PFSK-1 (cell line): ENCODE results near the gene HIPK1.

ENCODE experiments used
- FOXP2 ChIP-seq: optimal IDR thresholded peaks from 2 replicates; pipeline ENCODE3; 2011; ENCODE audit warnings: borderline replicate concordance, control low read depth, inconsistent platforms; ENCODE audit not compliant: insufficient read depth; ENCODE audit errors: extremely low read length, extremely low read depth
- POLR2AphosphoS5 ChIP-seq: IDR thresholded peaks from 2 replicates; pipeline ENCODE4 v1.6.1; 2012; ENCODE audit warnings: low read depth, mild to moderate bottlenecking, control low read depth, low read length, moderate library complexity
- SIN3A ChIP-seq: IDR thresholded peaks from 2 replicates; pipeline ENCODE4 v1.6.1; 2012; ENCODE audit warnings: mild to moderate bottlenecking, low read length, moderate library complexity, borderline replicate concordance; ENCODE audit not compliant: insufficient read depth
- TAF1 ChIP-seq: IDR thresholded peaks from 2 replicates; pipeline ENCODE4 v1.6.1; 2012; ENCODE audit warnings: low read length, control low read depth, borderline replicate concordance; ENCODE audit not compliant: insufficient read depth
- TF ChIP-seq, protein P1 (sequence below), 2 experiments: IDR thresholded peaks; 2 replicates each; pipeline versions ENCODE4 v1.6.1 to v1.8.0; 2011 to 2012; ENCODE audit warnings: low read depth in 2 of 2, low read length in 2 of 2, control low read depth in 1 of 2, inconsistent platforms in 1 of 2, mild to moderate bottlenecking in 1 of 2, moderate library complexity in 1 of 2; ENCODE audit not compliant: insufficient read depth in 1 of 2

HIPK1 gene

DNA sequence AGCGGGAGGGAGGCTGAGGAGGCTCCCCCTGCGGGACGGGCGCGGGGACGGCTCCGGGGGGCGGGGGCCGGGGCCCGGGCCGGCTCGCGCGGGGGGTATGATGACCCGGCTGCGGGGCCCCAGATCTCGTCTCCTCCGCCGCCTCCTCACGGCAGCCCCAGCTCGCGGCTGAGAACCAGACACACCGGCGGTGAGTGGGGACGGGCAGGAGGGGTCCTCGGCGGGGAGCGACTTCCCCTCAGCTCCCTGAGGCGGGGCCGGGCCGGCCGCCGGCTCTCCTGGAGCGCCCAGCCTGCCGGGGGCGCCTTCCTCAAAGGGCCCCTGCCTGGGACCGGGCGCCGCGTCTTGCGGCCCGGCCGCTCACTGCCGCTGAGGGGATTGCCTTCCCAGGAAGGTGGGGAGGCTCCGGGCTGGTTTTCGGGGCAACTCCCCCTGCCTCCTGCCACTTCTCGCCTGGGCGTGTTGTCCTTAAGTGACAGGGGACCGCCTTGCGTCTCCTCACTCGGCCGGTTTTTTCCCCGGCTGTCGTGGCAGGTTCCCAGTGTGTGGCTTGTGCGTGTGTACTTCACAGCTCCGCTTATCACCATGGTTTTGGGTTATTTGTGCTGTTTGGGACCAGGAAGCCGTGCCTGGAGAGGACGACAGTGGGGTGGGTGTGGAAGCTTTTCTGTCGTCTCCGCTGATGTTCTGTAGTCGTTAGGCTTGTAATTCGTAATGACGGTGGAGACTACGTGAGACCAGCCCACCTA, 800 bp downstream of the HIPK1 start:
- TF ChIP-seq SIN3A (0 out of 2 replicates have a peak, but pooled peaks have one; percentile 5), TAF1 (no peak), FOXP2 (no peak), POLR2AphosphoS5 (no peak)

DNA sequence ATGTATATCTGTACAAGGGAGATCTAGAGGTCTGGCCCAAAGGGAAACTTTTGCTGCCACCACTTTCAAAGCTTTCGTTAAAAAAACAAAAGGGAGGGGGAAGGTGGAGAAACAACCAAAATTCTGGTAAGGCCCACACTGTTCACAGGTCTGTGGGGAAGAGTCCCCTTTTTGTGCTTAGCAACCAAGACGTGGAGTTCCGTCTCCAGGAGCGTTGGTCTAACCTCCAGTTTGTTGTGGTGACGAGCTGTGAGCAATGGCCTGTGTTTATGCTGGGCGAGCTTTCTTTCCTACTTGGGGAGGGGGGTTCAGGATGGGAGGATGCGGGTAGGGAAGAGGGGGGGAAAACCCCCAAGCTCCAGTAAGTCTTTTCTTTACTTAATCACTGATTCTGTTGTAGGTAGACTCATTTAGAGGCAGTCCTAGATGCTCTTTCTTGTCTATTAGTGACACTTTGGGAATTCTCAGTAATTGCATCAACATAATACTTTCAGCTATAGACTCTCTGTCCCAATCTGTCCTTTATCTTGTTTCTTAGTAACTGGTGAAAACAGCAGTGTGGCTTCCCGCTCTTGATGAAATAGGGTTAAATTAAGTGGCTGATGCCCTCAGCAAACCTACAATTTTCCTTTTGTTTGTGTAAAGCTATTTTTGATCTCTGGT, 1.5 kb downstream of the HIPK1 start:
- TF ChIP-seq SIN3A (0 out of 2 replicates have a peak, but pooled peaks have one; percentile 21), FOXP2 (no peak)

DNA sequence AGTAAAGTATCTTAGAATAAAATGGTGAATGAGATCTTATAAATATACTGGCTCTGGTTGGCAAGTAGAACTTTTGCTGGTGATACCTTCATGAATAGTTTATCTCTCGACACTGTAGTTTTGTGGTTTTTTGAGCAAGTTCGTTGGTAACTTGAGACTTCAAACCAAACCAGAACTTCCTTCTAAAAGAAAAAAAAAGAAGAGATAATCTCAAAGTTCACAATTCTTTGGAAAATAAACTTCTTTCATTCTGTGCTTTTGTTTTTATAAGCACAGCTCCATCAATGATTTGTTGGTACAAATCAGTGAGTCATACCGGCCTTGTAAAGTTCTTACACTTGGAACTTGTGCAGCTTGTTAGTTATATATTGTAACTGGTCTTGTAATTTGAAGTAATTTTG, 2.3 kb downstream of the HIPK1 start:
- TF ChIP-seq SIN3A (no peak), POLR2AphosphoS5 (no peak)

DNA sequence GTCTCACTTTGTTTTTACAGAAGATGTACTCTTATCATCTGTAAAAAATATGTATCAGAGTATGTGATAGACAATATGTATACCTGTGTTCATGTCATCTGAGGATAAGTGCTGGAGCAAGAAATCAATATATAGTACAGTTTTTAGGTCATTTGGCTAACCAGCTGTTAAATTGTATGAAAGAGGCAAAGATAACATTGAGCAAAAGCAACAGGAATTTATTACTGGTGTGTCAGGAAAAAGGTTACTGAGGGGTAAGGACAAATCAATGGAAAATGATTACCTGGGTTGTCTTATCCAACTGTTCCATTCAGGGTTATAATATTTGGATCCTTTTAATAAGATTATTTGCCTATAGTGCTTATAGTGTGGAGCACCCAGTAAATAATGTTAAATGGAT, 4.9 kb downstream of the HIPK1 start:
- TF ChIP-seq TAF1 (no peak), FOXP2 (no peak), SIN3A (no peak), POLR2AphosphoS5 (no peak)
- TF ChIP-seq, protein P1, sequence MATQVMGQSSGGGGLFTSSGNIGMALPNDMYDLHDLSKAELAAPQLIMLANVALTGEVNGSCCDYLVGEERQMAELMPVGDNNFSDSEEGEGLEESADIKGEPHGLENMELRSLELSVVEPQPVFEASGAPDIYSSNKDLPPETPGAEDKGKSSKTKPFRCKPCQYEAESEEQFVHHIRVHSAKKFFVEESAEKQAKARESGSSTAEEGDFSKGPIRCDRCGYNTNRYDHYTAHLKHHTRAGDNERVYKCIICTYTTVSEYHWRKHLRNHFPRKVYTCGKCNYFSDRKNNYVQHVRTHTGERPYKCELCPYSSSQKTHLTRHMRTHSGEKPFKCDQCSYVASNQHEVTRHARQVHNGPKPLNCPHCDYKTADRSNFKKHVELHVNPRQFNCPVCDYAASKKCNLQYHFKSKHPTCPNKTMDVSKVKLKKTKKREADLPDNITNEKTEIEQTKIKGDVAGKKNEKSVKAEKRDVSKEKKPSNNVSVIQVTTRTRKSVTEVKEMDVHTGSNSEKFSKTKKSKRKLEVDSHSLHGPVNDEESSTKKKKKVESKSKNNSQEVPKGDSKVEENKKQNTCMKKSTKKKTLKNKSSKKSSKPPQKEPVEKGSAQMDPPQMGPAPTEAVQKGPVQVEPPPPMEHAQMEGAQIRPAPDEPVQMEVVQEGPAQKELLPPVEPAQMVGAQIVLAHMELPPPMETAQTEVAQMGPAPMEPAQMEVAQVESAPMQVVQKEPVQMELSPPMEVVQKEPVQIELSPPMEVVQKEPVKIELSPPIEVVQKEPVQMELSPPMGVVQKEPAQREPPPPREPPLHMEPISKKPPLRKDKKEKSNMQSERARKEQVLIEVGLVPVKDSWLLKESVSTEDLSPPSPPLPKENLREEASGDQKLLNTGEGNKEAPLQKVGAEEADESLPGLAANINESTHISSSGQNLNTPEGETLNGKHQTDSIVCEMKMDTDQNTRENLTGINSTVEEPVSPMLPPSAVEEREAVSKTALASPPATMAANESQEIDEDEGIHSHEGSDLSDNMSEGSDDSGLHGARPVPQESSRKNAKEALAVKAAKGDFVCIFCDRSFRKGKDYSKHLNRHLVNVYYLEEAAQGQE (IDR thresholded peaks at IDR 0.05; ENCODE audit: insufficient read depth in 1 of 2, low read depth in 2 of 2, low read length in 2 of 2): no peak

DNA sequence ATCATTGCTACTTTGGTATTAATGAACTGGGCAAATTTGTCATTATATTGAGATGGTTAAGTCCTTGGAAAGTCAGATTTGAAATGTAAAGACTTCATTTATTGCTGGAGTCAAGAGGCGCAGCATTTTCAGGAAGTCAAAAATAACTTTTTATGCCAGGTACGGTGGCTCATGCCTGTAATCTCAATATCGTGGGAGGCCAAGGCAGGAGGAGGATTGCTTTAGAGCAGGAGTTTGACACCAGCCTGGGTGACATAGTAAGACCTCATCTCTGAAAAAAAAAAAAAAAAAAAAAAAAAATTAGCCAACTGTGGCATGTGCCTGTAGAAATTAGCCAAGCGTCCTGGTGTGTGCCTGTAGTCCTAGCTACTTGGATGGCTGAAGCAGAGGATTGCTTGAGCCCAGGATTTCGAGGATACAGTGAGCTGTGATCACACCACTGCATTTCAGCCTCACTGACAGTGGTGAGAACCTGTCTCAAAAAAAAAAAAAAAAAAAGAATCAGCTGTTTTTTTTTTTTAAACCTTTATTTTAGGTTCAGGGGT, 5.5 kb downstream of the HIPK1 start:
- TF ChIP-seq, protein P1 (IDR thresholded peaks at IDR 0.05; ENCODE audit: insufficient read depth in 1 of 2, low read depth in 2 of 2, low read length in 2 of 2): no peak
- no peak for TF ChIP-seq POLR2AphosphoS5
- TF ChIP-seq SIN3A: no peak
- TF ChIP-seq FOXP2: no peak
- TF ChIP-seq TAF1: no peak

DNA sequence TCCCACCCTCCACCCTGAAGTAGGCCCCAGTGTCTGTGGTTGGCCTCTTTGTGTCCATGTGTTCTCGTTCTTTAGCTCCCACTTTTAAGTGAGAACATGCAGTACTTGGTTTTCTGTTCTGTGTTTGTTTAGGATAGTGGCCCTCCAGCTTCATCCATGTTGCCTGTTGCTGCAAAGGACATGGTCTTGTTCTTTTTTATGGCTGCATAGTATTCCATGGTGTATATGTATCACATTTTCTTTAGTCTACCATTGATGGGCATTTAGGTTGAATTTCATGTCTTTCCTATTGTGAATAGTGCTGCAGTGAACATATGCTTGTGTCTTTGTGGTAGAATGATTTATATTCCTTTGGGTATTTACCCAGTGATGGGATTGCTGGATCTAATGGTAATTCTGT, 6.1 kb downstream of the HIPK1 start:
- TF ChIP-seq, protein P1 (IDR thresholded peaks at IDR 0.05; ENCODE audit: insufficient read depth in 1 of 2, low read depth in 2 of 2, low read length in 2 of 2): no peak
- TF ChIP-seq TAF1: no peak
- no peak for TF ChIP-seq SIN3A
- TF ChIP-seq POLR2AphosphoS5: no peak
- no peak for TF ChIP-seq FOXP2
